Suprapubic skin (tissue), 4 donors: ENCODE data around the gene ATP2A3. TPM values are rescaled to one million over a fixed set of nuclear protein-coding genes. Genes with fewer than 3 reads are reported as not detected.

Experiments used
- DNase-seq, 2 donors: peaks; one replicate each; pipeline ENCODE4 v3.0.0-alpha.2; 2019; ENCODE audit warnings: low spot score in 2 of 2
- H3K27ac ChIP-seq: fragments of 200-600 bp; sonication (generic); one replicate; pipeline ENCODE4 v1.5.1; 2019
- H3K27me3 ChIP-seq: fragments of 200-600 bp; sonication (generic); one replicate; pipeline ENCODE4 v1.5.1; 2019
- H3K36me3 ChIP-seq: fragments of 200-600 bp; sonication (generic); one replicate; pipeline ENCODE4 v1.5.1; 2019
- H3K4me1 ChIP-seq: fragments of 200-600 bp; sonication (generic); one replicate; pipeline ENCODE4 v1.5.1; 2019
- H3K4me3 ChIP-seq: fragments of 200-600 bp; sonication (generic); one replicate; pipeline ENCODE4 v1.5.1; 2019; ENCODE audit warnings: mild to moderate bottlenecking
- H3K9me3 ChIP-seq: fragments of 200-600 bp; sonication (generic); one replicate; pipeline ENCODE4 v1.5.1; 2019
- CTCF ChIP-seq, 2 donors: fragments of 200-600 bp in 1 of 2; fragments of 450-650 bp in 1 of 2; sonication (generic) in 1 of 2; IDR thresholded peaks; one replicate each; pipeline ENCODE4 v1.5.1; 2016 to 2019; ENCODE audit warnings: antibody characterized with exemption in 2 of 2, mild to moderate bottlenecking in 1 of 2, moderate library complexity in 1 of 2
- EP300 ChIP-seq: sonication (generic); formaldehyde crosslinking; IDR thresholded peaks from one replicate; pipeline ENCODE4 v1.6.1; 2017; ENCODE audit warnings: antibody characterized with exemption
- POLR2A ChIP-seq, 2 donors: fragments of 450-650 bp; IDR thresholded peaks; one replicate each; pipeline ENCODE4 v1.6.1; 2017; ENCODE audit warnings: antibody characterized with exemption in 2 of 2, mild to moderate bottlenecking in 2 of 2, moderate library complexity in 2 of 2
- POLR2AphosphoS5 ChIP-seq, 3 donors: sonication (generic); formaldehyde crosslinking; IDR thresholded peaks; one replicate each; pipeline ENCODE4 v1.6.1; 2017; ENCODE audit warnings: antibody characterized with exemption in 3 of 3
- WGBS: methylation state at CpG from one replicate; pipeline ENCODE4 v1.1.5; 2018; 5-methylcytosine and 5-hydroxymethylcytosine counted together
- total RNA-seq, 4 donors: library from RNA; depleted of rRNA; stranded (reverse); fragments of >200 nt; gene quantifications; one replicate each; pipeline ENCODE4 v1.1.0, GENCODE V29; 2016

ATP2A3 gene
- total RNA-seq, 4 donors from 2014 or later: 22.4 to 61.7 (median 34.7) TPM

GRCh38 chr17:3990386-3991127 is 26.3 kb upstream of the ATP2A3 start:
- DNase-seq: peak in 1 of 2 donors; percentile 50
- no peak overlapping the region for H3K27ac ChIP-seq

GRCh38 chr17:3989041-3989886 is 25.0 kb upstream of the ATP2A3 start:
- Histone ChIP-seq H3K36me3 (no peaks in the 10 kb centered on the region), H3K27ac (no peak overlapping the region), H3K27me3 (peaks cover 5% of the 10 kb centered on the region), H3K4me3 (no peak overlapping the region), H3K4me1 (peaks cover 11% of the 10 kb centered on the region), H3K9me3 (no peaks in the 10 kb centered on the region)
- TF ChIP-seq CTCF (IDR thresholded peaks at IDR 0.05) (no peak), EP300 (no peak), POLR2AphosphoS5 (IDR thresholded peaks at IDR 0.05) (no peak), POLR2A (IDR thresholded peaks at IDR 0.05) (no peak)
- DNase-seq: peak in 1 of 2 donors; percentile 46
- WGBS: 87% methylated on average over 23 of the region's 24 CpGs

More at GRCh38 chr17:3990386-3991127, 26.3 kb upstream of the ATP2A3 start:
- no peaks in the 10 kb centered on the region for H3K36me3 ChIP-seq
- peaks cover 5% of the 10 kb centered on the region for H3K27me3 ChIP-seq
- TF ChIP-seq POLR2A (IDR thresholded peaks at IDR 0.05) (no peak), EP300 (no peak), CTCF (IDR thresholded peaks at IDR 0.05) (no peak), POLR2AphosphoS5 (IDR thresholded peaks at IDR 0.05) (no peak)
- H3K4me1 ChIP-seq: peaks cover 11% of the 10 kb centered on the region
- no peaks in the 10 kb centered on the region for H3K9me3 ChIP-seq
- no peak overlapping the region for H3K4me3 ChIP-seq
- WGBS: 80% methylated on average over 12 of the region's 12 CpGs

- TF ChIP-seq CTCF (IDR thresholded peaks at IDR 0.05): no peak
- no peak for TF ChIP-seq EP300
- no peak for TF ChIP-seq POLR2AphosphoS5 (IDR thresholded peaks at IDR 0.05)
- no peak for TF ChIP-seq POLR2A (IDR thresholded peaks at IDR 0.05)
- peak in 1 of 2 donors; percentile 41 for DNase-seq
- Histone ChIP-seq H3K27ac (no peak overlapping the region), H3K9me3 (no peaks in the 10 kb centered on the region), H3K36me3 (no peaks in the 10 kb centered on the region), H3K27me3 (peaks cover 5% of the 10 kb centered on the region), H3K4me3 (no peak overlapping the region), H3K4me1 (peaks cover 17% of the 10 kb centered on the region)
- 69% methylated on average over 4 of the region's 4 CpGs for WGBS
These were observed 24.2 kb upstream of the ATP2A3 start for GRCh38 chr17:3988297-3989040.

- Histone ChIP-seq H3K4me3 (no peak overlapping the region), H3K4me1 (peaks cover 17% of the 10 kb centered on the region), H3K9me3 (no peaks in the 10 kb centered on the region), H3K27me3 (peaks cover 5% of the 10 kb centered on the region), H3K36me3 (no peaks in the 10 kb centered on the region), H3K27ac (no peak overlapping the region)
- no peak for TF ChIP-seq POLR2A (IDR thresholded peaks at IDR 0.05)
- no peak for TF ChIP-seq POLR2AphosphoS5 (IDR thresholded peaks at IDR 0.05)
- TF ChIP-seq CTCF (IDR thresholded peaks at IDR 0.05): no peak
- no peak for TF ChIP-seq EP300
- WGBS: 77% methylated on average over 8 of the region's 8 CpGs
- no peak for DNase-seq
These were observed 22.7 kb upstream of the ATP2A3 start for GRCh38 chr17:3986939-3987335.
